B cell (primary cell): Measurements from ENCODE around the gene CDA.

Experiments used
- CTCF ChIP-seq: fragments of 200-600 bp; IDR thresholded peaks from one replicate; pipeline ENCODE4 v1.8.0; 2022; ENCODE audit warnings: antibody characterized with exemption, mild to moderate bottlenecking
- EZH2 ChIP-seq: IDR thresholded peaks from 2 replicates; pipeline ENCODE4 v1.6.1; 2012; ENCODE audit warnings: borderline replicate concordance, low read depth, mild to moderate bottlenecking, moderate library complexity, low read length; ENCODE audit not compliant: insufficient read depth, poor library complexity, severe bottlenecking

GRCh38 chr1:20589331-20590278 is 708 bp downstream of the CDA start:
- no peak for TF ChIP-seq CTCF
- TF ChIP-seq EZH2, result no peak
